K562 (cell line): ENCODE results near the gene SMC3. TPM values are rescaled to one million over a fixed set of nuclear protein-coding genes. Genes with fewer than 3 reads are reported as not detected.
A peak's percentile ranks its signal among the peaks of the same experiment; 100 is the strongest.

Source experiments
- ATF7 ChIP-seq: fragments of 450-650 bp; IDR thresholded peaks from 2 replicates; pipeline ENCODE4 v1.7.1; 2014; ENCODE audit warnings: mild to moderate bottlenecking, moderate library complexity
- CREM ChIP-seq: IDR thresholded peaks from 2 replicates; pipeline ENCODE4 v1.6.1; 2014; ENCODE audit warnings: antibody characterized with exemption, low read depth
- ELF4 ChIP-seq: fragments of 450-650 bp; formaldehyde crosslinking; IDR thresholded peaks from 2 replicates; pipeline ENCODE4 v1.4.0; 2022; ENCODE audit warnings: missing genetic modification characterization
- EP400 ChIP-seq: fragments of 450-650 bp; IDR thresholded peaks from 2 replicates; pipeline ENCODE4 v1.6.1; 2017; ENCODE audit warnings: antibody characterized with exemption, mild to moderate bottlenecking, moderate library complexity
- EWSR1 ChIP-seq: fragments of 450-650 bp; IDR thresholded peaks from 2 replicates; pipeline ENCODE4 v1.6.1; 2018; ENCODE audit warnings: borderline replicate concordance, mild to moderate bottlenecking, low read depth, moderate library complexity; ENCODE audit not compliant: partially characterized antibody
- EZH2 ChIP-seq: IDR thresholded peaks from 2 replicates; pipeline ENCODE4 v1.6.1; 2012; ENCODE audit warnings: low read depth, mild to moderate bottlenecking, inconsistent platforms, low read length, borderline replicate concordance
- FOS ChIP-seq: IDR thresholded peaks from 3 replicates; pipeline ENCODE4 v1.6.1; 2011; ENCODE audit not compliant: insufficient read length; ENCODE audit errors: extremely low read depth
- FOXM1 ChIP-seq, 2 experiments: fragments of 450-650 bp in 1 of 2; sonication (generic) in 1 of 2; formaldehyde crosslinking in 1 of 2; IDR thresholded peaks; 2 replicates each; pipeline versions ENCODE4 v1.6.1 to v1.9.0; 2017 to 2022; ENCODE audit warnings: low read depth in 2 of 2, mild to moderate bottlenecking in 2 of 2, missing genetic modification reagents in 1 of 2, moderate library complexity in 1 of 2
- HDGF ChIP-seq: fragments of 450-650 bp; IDR thresholded peaks from 2 replicates; pipeline ENCODE4 v1.6.1; 2016
- HNRNPL ChIP-seq: fragments of 200-400 bp; formaldehyde crosslinking; IDR thresholded peaks from 2 replicates; pipeline ENCODE4 v1.6.1; 2017; ENCODE audit warnings: low read depth, mild to moderate bottlenecking, low read length
- MTF1 ChIP-seq: fragments of 250-450 bp; sonication (Bioruptor Pico); IDR thresholded peaks from 2 replicates; pipeline ENCODE4 v1.9.0; 2021; ENCODE audit warnings: moderate library complexity, mild to moderate bottlenecking, inconsistent platforms, borderline replicate concordance
- NRF1 ChIP-seq, 2 experiments: fragments of 450-650 bp; IDR thresholded peaks in 1 of 2; conservative IDR thresholded peaks in 1 of 2; 2 replicates each; pipeline ENCODE4 v1.6.1; 2014; ENCODE audit warnings: mild to moderate bottlenecking in 2 of 2
- RBM34 ChIP-seq: fragments of 200-400 bp; formaldehyde crosslinking; IDR thresholded peaks from 2 replicates; pipeline ENCODE4 v1.6.1; 2018; ENCODE audit warnings: low read length, borderline replicate concordance; ENCODE audit not compliant: insufficient read depth
- SMAD1 ChIP-seq: fragments of 150-350 bp; IDR thresholded peaks from 2 replicates; pipeline ENCODE4 v1.6.1; 2014; ENCODE audit warnings: low read length, low read depth; ENCODE audit not compliant: partially characterized antibody
- SRSF1 ChIP-seq: fragments of 200-400 bp; formaldehyde crosslinking; IDR thresholded peaks from 2 replicates; pipeline ENCODE4 v1.6.1; 2017; ENCODE audit warnings: mild to moderate bottlenecking, low read depth, low read length, moderate library complexity
- TRIM28 ChIP-seq: fragments of 450-650 bp; IDR thresholded peaks from 2 replicates; pipeline ENCODE4 v1.6.1; 2017
- ZBED1 ChIP-seq: IDR thresholded peaks from 2 replicates; pipeline ENCODE4 v1.6.1; 2014
- ZEB2 ChIP-seq: fragments of 450-650 bp; IDR thresholded peaks from 2 replicates; pipeline ENCODE4 v1.6.1; 2016
- ZSCAN32 ChIP-seq: fragments of 450-650 bp; formaldehyde crosslinking; IDR thresholded peaks from 2 replicates; pipeline ENCODE4 v1.4.0; 2020; ENCODE audit warnings: mild to moderate bottlenecking, moderate library complexity
- polyA plus RNA-seq, 8 experiments: library from polyadenylated mRNA; depleted of rRNA in 4 of 8; stranded (reverse) in 5 of 8; unstranded in 3 of 8; fragments of >200 nt; fragmentation: Nextera tagmentation in 2 of 8; fragmentation: Illumina TruSeq in 1 of 8; extraction: Ambion mirVana in 2 of 8; extraction: Trizol in 1 of 8; gene quantifications; 2 replicates each; pipeline versions ENCODE4 v1.2.1 to v1.2.3, GENCODE V29; 2011 to 2014; ENCODE audit warnings: inconsistent platforms in 1 of 8, missing spikeins in 1 of 8
- total RNA-seq, 7 experiments: library from RNA; depleted of rRNA in 6 of 7; stranded (reverse); fragments of >200 nt in 6 of 7; fragmentation: Illumina TruSeq in 2 of 7; extraction: Trizol in 2 of 7; gene quantifications; 2 replicates each; pipeline versions ENCODE4 v1.2.1 to v1.2.3, GENCODE V29; 2011 to 2021; ENCODE audit warnings: low replicate concordance in 1 of 7
- TF ChIP-seq, protein P1 (sequence below): fragments of 250-450 bp; sonication (Bioruptor Pico); IDR thresholded peaks from 2 replicates; pipeline ENCODE4 v1.8.0; 2021; ENCODE audit warnings: moderate library complexity, mild to moderate bottlenecking, inconsistent platforms
- TF ChIP-seq, protein P2 (sequence below), 3 experiments: fragments of 200-800 bp in 1 of 3; sonication (Bioruptor generic) in 1 of 3; sonication (generic) in 1 of 3; formaldehyde crosslinking in 1 of 3; IDR thresholded peaks; 2 replicates each; pipeline versions ENCODE4 v1.6.1 to v1.8.0; 2016 to 2022; ENCODE audit warnings: mild to moderate bottlenecking in 2 of 3, missing compliant biosample characterization in 2 of 3, missing genetic modification characterization in 2 of 3, missing genetic modification reagents in 1 of 3
- TF ChIP-seq, protein P3 (sequence below): fragments of 250-450 bp; sonication (Bioruptor Pico); IDR thresholded peaks from 2 replicates; pipeline ENCODE4 v1.5.0; 2021
- TF ChIP-seq, protein P4 (sequence below): fragments of 250-450 bp; sonication (Bioruptor Pico); IDR thresholded peaks from 2 replicates; pipeline ENCODE4 v1.5.1; 2021; ENCODE audit warnings: mild to moderate bottlenecking

The SMC3 gene
- total and polyA plus RNA-seq, 9 of the 15 experiments (the other 6 are each of a cell fraction or from before 2014, with no cell fraction given): 21.3 to 62.6 (median 39.3) TPM

DNA sequence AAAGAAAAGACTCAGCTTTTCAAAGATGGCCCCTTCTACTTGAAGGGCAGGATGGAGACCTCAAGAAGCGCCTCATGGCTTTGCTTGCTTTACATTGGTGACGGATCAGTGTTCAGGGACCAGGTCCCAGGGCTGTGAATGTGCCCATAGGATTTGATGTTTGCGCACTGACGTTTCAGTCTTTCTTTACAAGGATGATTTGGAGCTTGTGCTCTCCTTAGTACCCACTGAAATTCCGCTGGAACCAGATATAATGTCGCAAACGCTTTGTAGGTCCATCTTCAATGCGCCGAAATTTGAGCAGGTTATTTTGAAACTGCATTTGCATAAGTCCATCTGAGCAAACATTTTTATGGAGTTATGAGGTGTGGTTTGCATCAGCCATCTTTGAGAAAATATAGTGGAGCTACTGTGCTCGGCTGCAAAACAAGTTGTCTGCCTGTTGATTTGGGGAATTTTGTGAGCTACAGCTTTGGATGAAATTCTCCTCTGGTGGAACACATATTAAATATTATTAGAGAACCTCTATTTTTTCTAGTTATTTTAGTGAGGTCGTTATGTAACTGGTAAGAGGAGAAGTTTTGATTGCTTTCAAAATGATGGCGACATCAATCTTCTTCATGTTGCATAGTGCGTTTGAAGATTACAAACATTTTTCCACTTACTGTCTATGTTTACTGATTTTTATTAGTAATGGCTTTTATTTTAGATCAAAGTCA, 79.1 kb downstream of the SMC3 start (continued):
- TF ChIP-seq, protein P1, sequence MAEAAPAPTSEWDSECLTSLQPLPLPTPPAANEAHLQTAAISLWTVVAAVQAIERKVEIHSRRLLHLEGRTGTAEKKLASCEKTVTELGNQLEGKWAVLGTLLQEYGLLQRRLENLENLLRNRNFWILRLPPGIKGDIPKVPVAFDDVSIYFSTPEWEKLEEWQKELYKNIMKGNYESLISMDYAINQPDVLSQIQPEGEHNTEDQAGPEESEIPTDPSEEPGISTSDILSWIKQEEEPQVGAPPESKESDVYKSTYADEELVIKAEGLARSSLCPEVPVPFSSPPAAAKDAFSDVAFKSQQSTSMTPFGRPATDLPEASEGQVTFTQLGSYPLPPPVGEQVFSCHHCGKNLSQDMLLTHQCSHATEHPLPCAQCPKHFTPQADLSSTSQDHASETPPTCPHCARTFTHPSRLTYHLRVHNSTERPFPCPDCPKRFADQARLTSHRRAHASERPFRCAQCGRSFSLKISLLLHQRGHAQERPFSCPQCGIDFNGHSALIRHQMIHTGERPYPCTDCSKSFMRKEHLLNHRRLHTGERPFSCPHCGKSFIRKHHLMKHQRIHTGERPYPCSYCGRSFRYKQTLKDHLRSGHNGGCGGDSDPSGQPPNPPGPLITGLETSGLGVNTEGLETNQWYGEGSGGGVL (CRISPR knock-in tag): no peak
- TF ChIP-seq ZEB2 (no peak), ZBED1 (no peak), SMAD1 (no peak), EZH2 (no peak), ELF4 (CRISPR knock-in tag) (0 out of 2 replicates have a peak, but pooled peaks have one; percentile 44), EWSR1 (no peak), RBM34 (no peak), TRIM28 (no peak), EP400 (peak; percentile 68), FOXM1 (IDR thresholded peaks at IDR 0.05; ENCODE audit: low read depth) (no peak), FOXM1 (CRISPR knock-in tag; IDR thresholded peaks at IDR 0.05; ENCODE audit: low read depth) (no peak), MTF1 (CRISPR knock-in tag) (no peak), FOS (no peak), ATF7 (peak; percentile 46; the same call in 1 of the 2 replicates), CREM (peak; percentile 35; the same call in 1 of the 2 replicates), HNRNPL (no peak), ZSCAN32 (CRISPR knock-in tag) (0 out of 2 replicates have a peak, but pooled peaks have one; percentile 11), SRSF1 (no peak), NRF1 (conservative IDR thresholded peaks at IDR 0.05 in 1 of 2, IDR thresholded peaks at IDR 0.05 in 1 of 2) (0 out of 4 replicates have a peak, but pooled peaks of 1 of the 2 experiments have one; percentile 20), HDGF (no peak)
- TF ChIP-seq, protein P2, sequence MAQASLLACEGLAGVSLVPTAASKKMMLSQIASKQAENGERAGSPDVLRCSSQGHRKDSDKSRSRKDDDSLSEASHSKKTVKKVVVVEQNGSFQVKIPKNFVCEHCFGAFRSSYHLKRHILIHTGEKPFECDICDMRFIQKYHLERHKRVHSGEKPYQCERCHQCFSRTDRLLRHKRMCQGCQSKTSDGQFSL (CRISPR knock-in tag; IDR thresholded peaks at IDR 0.05): no peak
- TF ChIP-seq, protein P2 (tag; IDR thresholded peaks at IDR 0.05): no peak
- TF ChIP-seq, protein P3, sequence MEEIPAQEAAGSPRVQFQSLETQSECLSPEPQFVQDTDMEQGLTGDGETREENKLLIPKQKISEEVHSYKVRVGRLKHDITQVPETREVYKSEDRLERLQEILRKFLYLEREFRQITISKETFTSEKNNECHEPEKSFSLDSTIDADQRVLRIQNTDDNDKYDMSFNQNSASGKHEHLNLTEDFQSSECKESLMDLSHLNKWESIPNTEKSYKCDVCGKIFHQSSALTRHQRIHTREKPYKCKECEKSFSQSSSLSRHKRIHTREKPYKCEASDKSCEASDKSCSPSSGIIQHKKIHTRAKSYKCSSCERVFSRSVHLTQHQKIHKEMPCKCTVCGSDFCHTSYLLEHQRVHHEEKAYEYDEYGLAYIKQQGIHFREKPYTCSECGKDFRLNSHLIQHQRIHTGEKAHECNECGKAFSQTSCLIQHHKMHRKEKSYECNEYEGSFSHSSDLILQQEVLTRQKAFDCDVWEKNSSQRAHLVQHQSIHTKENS: no peak
- TF ChIP-seq, protein P4, sequence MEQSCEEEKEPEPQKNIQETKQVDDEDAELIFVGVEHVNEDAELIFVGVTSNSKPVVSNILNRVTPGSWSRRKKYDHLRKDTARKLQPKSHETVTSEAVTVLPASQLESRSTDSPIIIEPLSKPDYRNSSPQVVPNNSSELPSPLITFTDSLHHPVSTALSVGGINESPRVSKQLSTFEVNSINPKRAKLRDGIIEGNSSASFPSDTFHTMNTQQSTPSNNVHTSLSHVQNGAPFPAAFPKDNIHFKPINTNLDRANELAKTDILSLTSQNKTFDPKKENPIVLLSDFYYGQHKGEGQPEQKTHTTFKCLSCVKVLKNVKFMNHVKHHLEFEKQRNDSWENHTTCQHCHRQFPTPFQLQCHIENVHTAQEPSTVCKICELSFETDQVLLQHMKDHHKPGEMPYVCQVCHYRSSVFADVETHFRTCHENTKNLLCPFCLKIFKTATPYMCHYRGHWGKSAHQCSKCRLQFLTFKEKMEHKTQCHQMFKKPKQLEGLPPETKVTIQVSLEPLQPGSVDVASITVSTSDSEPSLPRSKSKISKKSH (CRISPR knock-in tag): no peak
